H1 (cell line): ENCODE data around the gene EPN2. TPM values are rescaled to one million over a fixed set of nuclear protein-coding genes. Genes with fewer than 3 reads are reported as not detected.

Experiments
- CTCF ChIA-PET: fragments of 300-600 bp; sonication (Branson Sonifier 250); formaldehyde crosslinking; loops from one replicate; lab custom pipeline; 2021; ENCODE audit not compliant: partially characterized antibody; lab: Charles Lee
- POLR2A ChIA-PET: fragments of 300-600 bp; sonication (Branson Sonifier 250); formaldehyde crosslinking; loops from one replicate; lab custom pipeline; 2021; ENCODE audit warnings: inconsistent platforms; ENCODE audit not compliant: partially characterized antibody; lab: Charles Lee
- DNase-seq, 2 experiments: peaks; one replicate each; pipeline versions ENCODE4 v3.0.0 to v3.0.0-alpha.2; 2010 to 2022; ENCODE audit warnings: low spot score in 2 of 2, low read depth in 1 of 2, mixed read lengths in 1 of 2
- FAIRE-seq: peaks from 2 replicates; lab custom pipeline; 2011; peaks lifted over from hg19 to GRCh38; lab: Jason Lieb, UNC
- H2AFZ ChIP-seq: 2 replicates; pipeline ENCODE4 v1.8.1; 2012; ENCODE audit warnings: low read length, inconsistent platforms
- H2AK5ac ChIP-seq: 2 replicates; pipeline ENCODE4 v1.6.1; 2013; ENCODE audit warnings: low read depth, low read length
- H2BK120ac ChIP-seq: replicated peaks from 2 replicates; pipeline ENCODE3; 2013; ENCODE audit warnings: low read depth, low read length, inconsistent platforms
- H2BK12ac ChIP-seq: 2 replicates; pipeline ENCODE4 v1.6.1; 2013; ENCODE audit warnings: low read depth, low read length
- H2BK15ac ChIP-seq: 2 replicates; pipeline ENCODE4 v1.6.1; 2013; ENCODE audit warnings: low read length
- H2BK20ac ChIP-seq: 2 replicates; pipeline ENCODE4 v1.6.1; 2013; ENCODE audit warnings: low read length
- H2BK5ac ChIP-seq: 2 replicates; pipeline ENCODE4 v1.6.1; 2013; ENCODE audit warnings: low read depth, low read length
- H3K14ac ChIP-seq: 2 replicates; pipeline ENCODE4 v1.6.1; 2013; ENCODE audit warnings: inconsistent platforms; ENCODE audit not compliant: insufficient read length
- H3K18ac ChIP-seq: 2 replicates; pipeline ENCODE4 v1.6.1; 2013; ENCODE audit warnings: low read length; ENCODE audit errors: extremely low read depth
- H3K23ac ChIP-seq: 2 replicates; pipeline ENCODE4 v1.6.1; 2013; ENCODE audit warnings: inconsistent platforms; ENCODE audit not compliant: insufficient read length
- H3K23me2 ChIP-seq: 2 replicates; pipeline ENCODE4 v1.6.1; 2013; ENCODE audit warnings: low read depth, low read length
- H3K27ac ChIP-seq: 2 replicates; pipeline ENCODE4 v1.6.1; 2011; ENCODE audit warnings: low read depth, low read length, inconsistent platforms
- H3K27me3 ChIP-seq, 4 experiments: replicated peaks in 1 of 4; 1 replicate in 1 of 4; 2 replicates in 3 of 4; pipeline versions ENCODE4 v1.6.1 to v1.8.1; 2011 to 2013; ENCODE audit warnings: low read length in 3 of 4, mild to moderate bottlenecking in 3 of 4, inconsistent platforms in 2 of 4, mixed read lengths in 2 of 4, moderate library complexity in 1 of 4; ENCODE audit not compliant: control insufficient read depth in 3 of 4, insufficient read depth in 3 of 4; ENCODE audit errors: extremely low read depth in 1 of 4
- H3K36me3 ChIP-seq, 4 experiments: 2 replicates each; pipeline versions ENCODE4 v1.6.1 to v1.8.1; 2011 to 2013; ENCODE audit warnings: mild to moderate bottlenecking in 4 of 4, low read length in 3 of 4, moderate library complexity in 2 of 4, control low read depth in 1 of 4, inconsistent platforms in 1 of 4; ENCODE audit not compliant: insufficient read depth in 4 of 4, control insufficient read depth in 2 of 4
- H3K4ac ChIP-seq: replicated peaks from 2 replicates; pipeline ENCODE3; 2013; ENCODE audit warnings: low read length, low read depth, mixed read lengths, inconsistent platforms; ENCODE audit not compliant: insufficient read length
- H3K4me1 ChIP-seq, 4 experiments: replicated peaks in 1 of 4; 1 replicate in 1 of 4; 2 replicates in 3 of 4; pipeline versions ENCODE4 v1.6.1 to v1.8.1; 2011 to 2013; ENCODE audit warnings: low read length in 3 of 4, inconsistent platforms in 2 of 4, mixed read lengths in 1 of 4; ENCODE audit not compliant: insufficient read depth in 4 of 4, control insufficient read depth in 3 of 4
- H3K4me2 ChIP-seq, 2 experiments: 2 replicates each; pipeline versions ENCODE4 v1.6.1 to v1.8.1; 2011 to 2013; ENCODE audit warnings: low read depth in 2 of 2, low read length in 2 of 2, control low read depth in 1 of 2, inconsistent platforms in 1 of 2, mild to moderate bottlenecking in 1 of 2; ENCODE audit not compliant: insufficient read depth in 1 of 2
- H3K4me3 ChIP-seq, 4 experiments: fragments of 200-600, 300-600 bp in 1 of 4; sonication (generic), shearing (Covaris generic), sonication (Bioruptor Twin) in 1 of 4; 2 replicates each; pipeline versions ENCODE4 v1.5.1 to v1.8.1; 2011 to 2016; ENCODE audit warnings: low read length in 4 of 4, low read depth in 3 of 4, control low read depth in 2 of 4, inconsistent platforms in 2 of 4, mild to moderate bottlenecking in 2 of 4, mixed read lengths in 1 of 4, moderate library complexity in 1 of 4; ENCODE audit not compliant: insufficient read depth in 2 of 4; ENCODE audit errors: extremely low read depth in 1 of 4
- H3K56ac ChIP-seq: replicated peaks from 2 replicates; pipeline ENCODE3; 2013; ENCODE audit warnings: low read depth, mild to moderate bottlenecking, mixed read lengths, low read length, inconsistent platforms; ENCODE audit not compliant: insufficient read length
- H3K79me1 ChIP-seq: 2 replicates; pipeline ENCODE4 v1.6.1; 2013; ENCODE audit warnings: low read depth, low read length, control low read depth
- H3K79me2 ChIP-seq, 2 experiments: 2 replicates each; pipeline versions ENCODE4 v1.6.1 to v1.8.1; 2012 to 2013; ENCODE audit warnings: low read length in 2 of 2, mild to moderate bottlenecking in 2 of 2, inconsistent platforms in 1 of 2; ENCODE audit not compliant: insufficient read depth in 2 of 2, control insufficient read depth in 1 of 2
- H3K9ac ChIP-seq, 4 experiments: replicated peaks in 1 of 4; 1 replicate in 1 of 4; 2 replicates in 3 of 4; pipeline versions ENCODE4 v1.6.1 to v1.8.1; 2011 to 2013; ENCODE audit warnings: low read depth in 3 of 4, low read length in 3 of 4, control low read depth in 2 of 4, mild to moderate bottlenecking in 2 of 4, moderate library complexity in 2 of 4, inconsistent platforms in 1 of 4; ENCODE audit errors: extremely low read depth in 1 of 4
- H3K9me3 ChIP-seq, 2 experiments: 2 replicates each; pipeline versions ENCODE4 v1.6.1 to v1.8.1; 2012 to 2013; ENCODE audit warnings: mild to moderate bottlenecking in 2 of 2, moderate library complexity in 2 of 2, control low read depth in 1 of 2, inconsistent platforms in 1 of 2, low read depth in 1 of 2, low read length in 1 of 2, mixed read lengths in 1 of 2; ENCODE audit not compliant: insufficient read depth in 2 of 2
- H4K20me1 ChIP-seq, 2 experiments: replicated peaks in 1 of 2; 2 replicates each; pipeline versions ENCODE3 to v1.8.1; 2011 to 2013; ENCODE audit warnings: inconsistent platforms in 2 of 2, low read length in 2 of 2, mild to moderate bottlenecking in 1 of 2; ENCODE audit not compliant: insufficient read depth in 2 of 2, control insufficient read depth in 1 of 2
- H4K5ac ChIP-seq: 2 replicates; pipeline ENCODE4 v1.6.1; 2013; ENCODE audit warnings: low read length, low read depth, mixed read lengths, inconsistent platforms; ENCODE audit not compliant: insufficient read length
- H4K8ac ChIP-seq: 2 replicates; pipeline ENCODE4 v1.8.0; 2013; ENCODE audit warnings: mild to moderate bottlenecking, moderate library complexity, low read length, inconsistent platforms; ENCODE audit not compliant: insufficient read depth; ENCODE audit errors: extremely low read depth
- H4K91ac ChIP-seq: replicated peaks from 2 replicates; pipeline ENCODE3; 2013; ENCODE audit warnings: low read length, mixed read lengths, inconsistent platforms; ENCODE audit not compliant: insufficient read length
- BACH1 ChIP-seq: IDR thresholded peaks from 2 replicates; pipeline ENCODE4 v1.6.1; 2012; ENCODE audit warnings: low read length, improper control_type of control experiment
- BCL11A ChIP-seq, 2 experiments: IDR thresholded peaks; one replicate each; pipeline ENCODE4 v1.6.1; 2011; ENCODE audit warnings: low read depth in 2 of 2, low read length in 2 of 2, mild to moderate bottlenecking in 2 of 2
- CTBP2 ChIP-seq: IDR thresholded peaks from 2 replicates; pipeline ENCODE4 v1.7.0; 2011; ENCODE audit warnings: borderline replicate concordance, mild to moderate bottlenecking, moderate library complexity, mixed read lengths, low read length; ENCODE audit not compliant: insufficient read depth, insufficient read length
- GTF2F1 ChIP-seq: IDR thresholded peaks from 2 replicates; pipeline ENCODE4 v1.6.1; 2012; ENCODE audit warnings: low read depth, low read length, improper control_type of control experiment, borderline replicate concordance
- SIRT6 ChIP-seq: IDR thresholded peaks from one replicate; pipeline ENCODE4 v1.7.1; 2012; ENCODE audit warnings: low read length, inconsistent platforms
- WGBS, 2 experiments: shearing (Covaris generic) in 1 of 2; methylation state at CpG; one replicate each; pipeline versions ENCODE4 v1.1.6 to v1.1.7; 2013 to 2015; ENCODE audit warnings: low lambda C conversion rate in 2 of 2, mixed read lengths in 2 of 2, inconsistent platforms in 1 of 2, low coverage in 1 of 2, missing lambda C conversion rate in 1 of 2; ENCODE audit not compliant: insufficient replicate concordance in 2 of 2, insufficient coverage in 1 of 2, insufficient read length in 1 of 2; ENCODE audit errors: extremely low coverage in 1 of 2, missing lambda C conversion rate in 1 of 2; 5-methylcytosine and 5-hydroxymethylcytosine counted together
- polyA plus RNA-seq, 7 experiments: library from polyadenylated mRNA; depleted of rRNA in 3 of 7; stranded (reverse) in 5 of 7; unstranded in 2 of 7; fragments of >200 nt in 5 of 7; fragments of 200-250 nt in 2 of 7; gene quantifications; 1 replicate in 5 of 7; 2 replicates in 1 of 7; 4 replicates in 1 of 7; pipeline versions ENCODE4 v1.2.1 to v1.2.3, GENCODE V29; 2011 to 2013; ENCODE audit warnings: missing spikeins in 2 of 7, mixed read lengths in 2 of 7
- total RNA-seq: library from RNA; stranded (reverse); fragmentation: NEBNext Ultra II Directional; extraction: Animal tissue kit (Norgen Biotek cat#: 25700); gene quantifications from 2 replicates; pipeline ENCODE4 v1.2.1, GENCODE V29; 2021

Gene EPN2
- total and polyA plus RNA-seq, 2 of the 8 experiments (the other 6 are each of a cell fraction or from before 2014, with no cell fraction given), result 28.7 to 55.8 TPM

DNA sequence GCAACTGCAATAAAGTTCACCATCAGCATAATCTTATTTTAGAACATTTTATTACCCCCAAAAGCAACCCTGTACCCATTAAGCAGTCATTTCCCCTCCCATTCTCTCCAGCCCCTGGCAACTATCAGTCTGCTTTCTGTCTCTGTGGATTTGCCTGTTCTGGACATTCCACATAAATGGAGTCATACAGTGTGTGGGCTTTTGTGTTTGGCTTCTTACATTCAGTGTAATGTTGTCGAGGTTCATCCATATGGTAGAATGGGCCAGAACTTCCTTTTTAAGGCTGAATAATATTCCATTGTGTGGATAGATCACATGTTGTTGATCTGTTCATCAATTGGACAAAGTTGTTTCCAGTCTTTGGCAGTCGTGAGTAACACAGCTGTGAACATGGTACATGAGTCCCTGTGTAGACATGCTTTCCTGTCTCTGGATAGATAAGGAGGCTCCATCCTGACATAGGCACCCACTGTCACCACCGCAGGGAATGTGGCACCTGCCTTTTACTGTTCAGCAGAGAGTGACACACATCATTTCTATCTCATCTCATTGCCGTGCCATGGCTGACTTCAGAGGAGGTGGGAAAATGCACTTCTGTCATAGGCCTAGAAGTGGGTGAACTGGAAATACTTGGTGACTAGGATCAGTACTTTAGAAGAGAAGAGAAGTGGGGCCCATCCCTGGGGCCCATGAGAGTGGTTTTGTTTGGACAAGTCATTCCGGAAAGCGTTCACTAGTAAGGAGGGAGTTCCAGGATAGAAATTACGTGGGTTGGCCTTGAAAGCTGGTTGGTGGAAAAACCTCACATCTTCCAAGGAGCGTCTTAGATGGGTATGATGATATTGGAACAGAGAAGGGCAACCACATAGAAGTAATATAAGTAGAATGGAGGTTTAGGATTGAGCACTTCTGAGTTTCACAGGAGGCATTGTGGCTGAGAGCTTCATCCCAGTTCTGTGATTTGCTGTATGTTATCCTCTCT lies 25.8 kb downstream of the EPN2 start:
- DNase-seq (no peak), FAIRE-seq (no peak)
- H2BK120ac ChIP-seq, result no peak overlapping the region
- CTCF ChIA-PET, result interaction anchor here (1.7 kb wide), 1 partner anchor 59 kb away, joined by 4 read pairs; no protein-coding TSS in a partner anchor
- no peak overlapping the region for H2BK5ac ChIP-seq
- no peak overlapping the region for H3K4me3 ChIP-seq
- H3K18ac ChIP-seq, result no peak overlapping the region
- H4K8ac ChIP-seq, result no peak overlapping the region
- no peak overlapping the region for H3K56ac ChIP-seq
- no peak overlapping the region for H3K27ac ChIP-seq
- H3K4me2 ChIP-seq, result no peak overlapping the region
- H3K23me2 ChIP-seq, result no peaks in the 10 kb centered on the region
- no peak overlapping the region for H2BK12ac ChIP-seq
- peaks cover 0 to 65% of the 10 kb centered on the region in 2 experiments; a peak in 3 of 4 replicates for H3K79me2 ChIP-seq
- H3K14ac ChIP-seq, result no peak overlapping the region
- H3K36me3 ChIP-seq, result no peaks in the 10 kb centered on the region; a peak in 1 of 8 replicates
- POLR2A ChIA-PET, result no interaction called here
- H3K9me3 ChIP-seq, result no peaks in the 10 kb centered on the region
- peaks cover 0 to 3% (median under 1%) of the 10 kb centered on the region in 4 experiments; a peak in 4 of 7 replicates for H3K4me1 ChIP-seq
- no peak overlapping the region for H2AK5ac ChIP-seq
- no peaks in the 10 kb centered on the region for H3K27me3 ChIP-seq
- peaks cover 20% of the 10 kb centered on the region for H3K79me1 ChIP-seq
- H2BK20ac ChIP-seq, result no peak overlapping the region
- H2AFZ ChIP-seq, result no peak overlapping the region
- no peak overlapping the region for H3K23ac ChIP-seq
- no peak overlapping the region for H2BK15ac ChIP-seq
- H4K5ac ChIP-seq, result no peak overlapping the region
- peaks cover 10 to 37% of the 10 kb centered on the region in 2 experiments for H4K20me1 ChIP-seq
- no peak overlapping the region for H3K9ac ChIP-seq
- 88% methylated on average over 8 of the region's 8 CpGs; no CpG with 5 or more reads in 1 of the 2 experiments for WGBS, 2 experiments
- no peak overlapping the region for H4K91ac ChIP-seq
- H3K4ac ChIP-seq, result no peak overlapping the region
- TF ChIP-seq SIRT6, result no peak
- TF ChIP-seq GTF2F1, result no peak
- no peak for TF ChIP-seq CTBP2
- no peak for TF ChIP-seq BACH1
- TF ChIP-seq BCL11A (IDR thresholded peaks at IDR 0.05; ENCODE audit: low read depth in 2 of 2, low read length in 2 of 2), result no peak
